GM11168 (cell line): ENCODE measurements around the gene OR6C65.
"Not testable (repeated sequence)": the region's sequence is repeated elsewhere in the genome, so short reads cannot be mapped to it uniquely, and the experiment has no call there.

Source experiments
- in situ Hi-C: fragments of 300-500 bp; cut with MboI; formaldehyde crosslinking; loops from one replicate; pipeline ENCODE4 v1.12.0; 2022; ENCODE audit warnings: low sequenced_read_pairs; ENCODE audit not compliant: unreplicated experiment

Gene OR6C65

DNA sequence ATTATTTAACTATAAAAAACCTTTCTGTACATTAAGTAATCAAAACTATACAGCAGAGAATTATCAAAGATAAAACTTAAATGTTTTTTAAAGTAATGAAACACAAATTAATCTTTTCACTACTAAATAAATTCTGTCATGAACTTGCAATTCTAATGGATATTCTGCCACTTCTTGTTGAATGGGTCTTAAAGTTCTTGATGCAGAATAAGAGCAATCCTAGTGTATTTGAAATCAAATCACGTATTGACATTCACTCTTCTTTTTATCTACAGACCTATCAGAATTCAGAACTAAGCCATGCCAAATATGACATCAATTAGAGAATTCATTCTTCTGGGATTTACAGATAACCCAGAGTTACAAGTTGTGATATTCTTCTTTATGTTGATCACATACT is at the start of gene OR6C65:
Gene OR6C65, plus strand, starts transcription at position 301 of the 400 bp plus-strand sequence. Its CDS starts 0 bp downstream, at position 301.
- in situ Hi-C loops: no loop called here

DNA sequence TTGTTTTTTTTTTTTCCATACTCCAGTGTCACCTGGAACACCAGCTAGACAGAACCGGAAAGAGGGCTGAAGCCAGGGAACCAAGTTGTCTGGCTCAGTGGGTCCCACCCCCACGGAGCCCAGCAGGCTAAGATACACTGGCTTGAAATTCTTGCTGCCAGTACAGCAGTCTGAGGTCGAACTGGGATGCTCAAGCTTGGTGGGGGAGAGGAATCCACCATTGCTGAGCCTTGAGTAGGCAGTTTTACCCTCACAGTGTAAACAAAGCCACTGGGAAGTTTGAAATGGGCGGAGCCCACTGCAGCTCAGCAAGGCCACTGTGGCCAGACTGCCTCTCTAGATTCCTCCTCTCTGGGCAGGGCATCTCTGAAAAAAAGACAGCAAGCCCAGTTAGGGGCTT is 45.0 kb upstream of the OR6C65 start:
- in situ Hi-C loops: not testable (repeated sequence)

GRCh38 chr12:55362675-55363074 is 37.7 kb upstream of the OR6C65 start, which contains the start of gene OR6C75:
Gene OR6C75 (plus strand): TSS chr12:55362975. CDS start chr12:55365111, 2,136 bp downstream.
- in situ Hi-C loops: no loop called here

- in situ Hi-C loops: no loop called here
Observed at GRCh38 chr12:55365086-55365485, 35.2 kb upstream of the OR6C65 start.

- in situ Hi-C loops: no loop called here
Observed at GRCh38 chr12:55372521-55372920, 27.8 kb upstream of the OR6C65 start.

DNA sequence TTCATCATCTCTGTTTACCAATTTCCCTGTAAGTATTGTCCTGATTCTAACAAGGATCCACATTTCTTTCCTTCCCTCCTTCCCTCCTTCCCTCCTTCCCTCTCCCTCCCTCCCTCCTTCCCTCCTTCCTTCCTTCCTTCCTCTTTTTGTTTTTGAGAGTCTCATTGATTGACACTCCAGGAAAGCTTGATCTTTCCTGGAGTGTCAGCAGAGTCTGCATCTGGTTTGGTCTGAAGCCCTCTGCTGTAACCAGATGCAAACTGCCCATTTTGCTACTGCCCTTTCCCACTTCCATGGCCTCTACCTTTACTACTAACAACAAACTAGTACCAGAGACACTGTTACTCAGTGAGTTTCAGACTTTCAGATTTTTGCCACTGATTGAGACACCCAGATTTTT is 14.4 kb upstream of the OR6C65 start:
- in situ Hi-C loops: no loop called here

GRCh38 chr12:55392032-55392795 is 8.1 kb upstream of the OR6C65 start:
- in situ Hi-C loops: no loop called here

- in situ Hi-C loops: no loop called here
Observed at GRCh38 chr12:55396326-55396725, 4.0 kb upstream of the OR6C65 start.

GRCh38 chr12:55407866-55408265 is 7.5 kb downstream of the OR6C65 start:
- in situ Hi-C loops: no loop called here

DNA sequence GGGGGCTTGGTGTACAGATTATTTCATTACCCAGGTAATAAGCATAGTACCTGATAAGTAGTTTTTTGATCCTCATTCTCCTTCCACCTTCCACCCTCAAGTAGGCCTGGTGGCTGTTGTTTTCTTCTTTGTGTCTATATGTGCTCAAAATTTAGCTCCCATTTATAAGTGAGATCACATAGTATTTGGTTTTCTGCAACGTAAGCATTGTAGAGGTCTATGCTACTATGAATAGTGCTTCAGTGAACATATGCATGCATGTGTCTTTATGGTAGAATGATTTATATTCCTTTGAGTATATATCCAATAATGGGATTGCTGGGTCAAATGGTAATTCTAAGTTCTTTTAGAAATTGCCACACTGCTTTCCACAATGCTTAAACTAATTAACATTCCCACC is 8.8 kb downstream of the OR6C65 start:
- in situ Hi-C loops: not testable (repeated sequence)

DNA sequence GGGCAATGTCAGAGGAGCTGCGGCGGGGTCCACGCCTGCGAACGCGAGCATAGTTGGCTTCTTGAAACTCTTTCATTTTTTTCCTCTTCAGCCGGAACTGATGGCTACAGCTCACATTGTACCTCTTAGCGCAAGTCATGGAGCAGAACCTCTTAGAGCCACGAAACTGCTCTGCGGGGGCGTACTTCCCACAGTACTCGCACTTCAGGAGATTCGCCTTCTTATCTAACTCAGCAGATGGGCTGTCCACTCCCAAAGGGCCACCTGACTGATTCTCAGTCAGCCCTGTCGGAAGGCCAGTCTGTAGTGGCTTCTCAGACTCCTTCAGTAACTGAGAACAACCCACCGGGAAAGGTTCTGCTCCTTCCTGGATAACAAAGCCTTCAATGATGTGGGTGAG is 11.8 kb downstream of the OR6C65 start:
- in situ Hi-C loops: not testable (repeated sequence)

DNA sequence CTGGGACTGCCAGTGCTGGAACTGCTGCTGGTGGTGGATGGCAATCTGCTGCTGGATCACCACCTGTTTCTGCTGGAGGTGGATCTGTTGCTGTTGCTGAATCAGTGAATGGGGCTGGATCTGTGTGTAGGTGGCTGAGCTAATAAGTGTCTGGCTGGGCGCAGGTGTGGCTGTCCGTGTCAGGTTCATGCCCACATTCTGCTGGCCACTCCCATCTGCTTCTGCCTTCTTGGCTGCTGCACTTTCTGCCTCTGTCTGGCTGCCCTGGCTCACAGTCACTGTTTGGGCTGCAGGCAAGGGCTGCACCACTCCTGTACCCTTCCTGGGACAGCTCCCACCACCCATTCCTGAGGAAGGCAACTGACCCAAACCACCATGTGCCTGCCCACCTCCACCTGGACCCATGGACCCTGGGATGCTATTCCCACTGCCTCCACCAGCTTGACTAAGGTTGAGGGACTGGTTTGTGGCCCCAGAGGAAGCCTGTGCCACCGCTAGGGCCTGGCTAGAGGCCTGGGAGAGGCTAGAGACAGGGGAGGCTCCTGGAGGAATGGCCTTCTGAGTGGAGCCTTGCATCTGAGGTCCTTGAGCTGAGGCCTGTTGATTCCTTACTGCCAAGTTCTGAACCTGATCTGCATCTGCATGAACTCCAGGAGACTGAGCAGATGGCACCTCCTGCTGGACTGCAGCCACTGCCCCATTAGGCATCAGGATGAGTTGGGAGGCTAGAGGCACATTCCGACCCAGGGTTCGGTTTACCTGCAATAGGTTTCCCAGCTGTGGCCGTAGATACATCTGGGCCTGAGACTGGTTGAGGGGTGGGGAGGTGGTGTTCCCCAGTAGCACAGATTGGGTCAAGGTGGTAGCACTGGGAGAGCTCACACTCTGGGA is 13.4 kb downstream of the OR6C65 start:
- in situ Hi-C loops: not testable (repeated sequence)

- in situ Hi-C loops: not testable (repeated sequence)
Observed at GRCh38 chr12:55414396-55414823, 14.1 kb downstream of the OR6C65 start.

- in situ Hi-C loops: not testable (repeated sequence)
Observed at GRCh38 chr12:55414889-55415288, 14.6 kb downstream of the OR6C65 start.

DNA sequence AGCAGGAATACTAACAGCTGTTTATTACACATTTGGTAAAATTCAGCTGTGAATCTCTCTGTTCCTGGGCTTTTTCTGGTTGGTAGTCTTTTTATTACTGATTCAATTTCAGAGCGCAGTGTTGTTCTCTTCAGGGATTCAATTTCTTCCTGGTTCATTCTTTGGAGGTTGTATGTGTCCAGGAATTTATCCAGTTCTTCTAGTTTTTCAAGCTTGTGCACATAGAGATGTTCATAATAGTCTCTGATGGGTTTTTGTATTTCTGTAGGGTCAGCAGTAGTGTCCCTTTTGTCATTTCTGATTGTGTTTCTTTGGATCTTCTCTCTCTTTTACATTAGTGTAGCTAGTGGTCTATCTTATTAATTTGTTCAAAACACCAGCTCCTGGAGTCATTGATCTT is 16.6 kb downstream of the OR6C65 start:
- in situ Hi-C loops: no loop called here

GRCh38 chr12:55420307-55420962 is 20.1 kb downstream of the OR6C65 start:
- in situ Hi-C loops: no loop called here

DNA sequence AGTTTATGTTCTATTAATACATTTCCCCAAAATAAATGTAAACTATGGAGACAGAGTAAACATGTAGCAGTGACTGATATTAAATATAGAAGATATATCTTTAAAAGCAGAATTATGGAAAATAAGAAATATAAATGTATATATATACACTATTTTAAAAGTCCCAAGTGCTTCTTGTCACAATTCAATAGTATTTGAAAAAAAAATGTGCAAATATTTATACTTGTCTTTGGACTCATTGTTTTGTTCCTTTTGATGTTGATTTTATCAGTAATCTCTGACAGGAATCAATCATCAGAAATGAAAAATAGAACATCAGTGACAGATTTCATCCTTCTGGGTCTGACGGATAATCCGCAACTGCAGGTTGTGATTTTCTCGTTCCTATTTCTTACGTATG is 25.6 kb downstream of the OR6C65 start, which contains the start of gene OR6C76:
Gene OR6C76, plus strand, starts transcription at position 301 of the 400 bp plus-strand sequence. Its CDS starts 0 bp downstream, at position 301.
- in situ Hi-C loops: no loop called here

DNA sequence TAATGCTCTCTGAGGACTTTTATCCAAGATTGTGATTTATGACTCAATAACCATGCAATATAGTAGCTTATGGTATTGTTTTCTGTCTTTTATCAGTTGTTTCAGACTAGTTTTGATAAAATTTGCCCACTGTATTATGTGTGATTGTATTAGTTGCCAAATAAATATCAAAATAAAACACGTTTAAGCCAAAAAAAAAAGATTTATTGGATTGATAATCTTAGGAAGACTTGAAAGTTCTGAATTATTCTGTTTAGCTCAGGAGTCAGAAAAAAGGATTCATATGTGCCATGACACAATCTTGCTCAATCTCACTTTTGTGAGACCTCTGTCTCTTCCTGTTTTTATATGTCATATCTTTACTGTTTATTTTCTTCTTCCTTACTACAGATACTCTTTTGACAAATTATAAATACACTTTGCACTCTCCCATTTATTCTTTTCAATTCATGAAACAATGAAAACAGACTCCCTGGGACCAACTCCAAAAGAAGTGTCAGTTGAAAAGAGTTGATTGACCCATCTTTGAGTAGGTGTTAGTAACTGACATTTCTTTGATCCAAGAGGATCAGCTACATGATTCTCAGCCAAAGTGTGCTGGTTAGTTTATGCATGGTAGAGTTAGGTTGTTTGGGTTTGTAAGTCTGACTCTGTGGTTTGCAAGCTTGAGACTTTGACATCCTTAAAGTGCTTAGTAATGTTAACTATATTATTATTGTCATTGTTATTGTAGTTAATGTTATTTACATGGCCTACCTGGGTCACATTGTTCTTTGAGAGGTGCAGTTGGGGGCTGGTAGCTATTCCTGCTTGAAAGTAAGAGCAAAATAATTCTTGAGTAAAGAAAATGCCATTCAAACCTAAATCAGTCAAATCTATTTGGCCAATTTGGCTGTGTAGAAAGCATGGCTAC is 28.3 kb downstream of the OR6C65 start:
- in situ Hi-C loops: no loop called here

GRCh38 chr12:55441233-55441632 is 40.9 kb downstream of the OR6C65 start:
- in situ Hi-C loops: not testable (repeated sequence)
